Stimulated activated CD8-positive, alpha-beta memory T cell treated with anti-CD3 and anti-CD28 coated beads, Interleukin-12 subunit alpha, Interleukin-12 subunit beta, amount 100 ng/mL, for 24 hours (primary cell): ENCODE measurements around the gene UNC79.

ENCODE experiments used
- DNase-seq: peaks from one replicate; pipeline ENCODE4 v3.0.0-alpha.2; 2020; ENCODE audit errors: extremely low read depth

UNC79 gene

DNA sequence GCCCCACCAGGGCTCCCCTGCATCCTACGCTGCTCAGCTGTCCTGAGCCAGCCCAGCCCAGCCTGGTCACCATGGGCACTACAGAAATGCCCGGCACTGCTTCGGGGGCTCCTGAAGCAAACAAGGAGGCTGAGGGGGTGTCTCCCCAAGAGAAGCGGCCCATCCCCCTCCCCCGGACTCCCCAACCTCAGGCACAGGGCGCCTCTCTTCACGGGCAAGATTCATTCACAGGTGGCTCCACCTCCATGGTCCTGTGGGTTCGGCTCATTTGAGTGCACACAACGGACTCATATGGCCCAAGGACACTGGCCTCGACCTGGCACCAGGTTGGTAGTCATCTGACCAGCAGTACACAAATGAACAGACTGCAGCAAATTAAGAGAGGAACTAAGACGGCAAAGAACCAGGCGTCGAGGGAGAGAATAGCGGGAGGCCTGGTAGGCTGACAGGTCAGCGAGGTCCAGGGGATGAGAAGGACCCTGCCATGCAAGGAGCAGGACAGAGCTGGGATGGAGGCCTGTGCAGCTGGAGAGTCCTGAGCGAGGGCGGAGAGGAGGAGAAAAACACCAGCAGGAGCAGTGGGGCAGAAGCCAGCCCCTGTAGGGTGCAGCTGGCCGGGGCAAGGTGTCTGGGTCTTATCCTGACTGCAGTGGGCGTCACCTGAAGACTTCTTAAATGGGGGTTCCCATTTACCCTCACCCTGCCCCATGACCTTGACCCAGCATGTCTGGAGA is 297.3 kb downstream of the UNC79 start:
- DNase-seq: no peak

DNA sequence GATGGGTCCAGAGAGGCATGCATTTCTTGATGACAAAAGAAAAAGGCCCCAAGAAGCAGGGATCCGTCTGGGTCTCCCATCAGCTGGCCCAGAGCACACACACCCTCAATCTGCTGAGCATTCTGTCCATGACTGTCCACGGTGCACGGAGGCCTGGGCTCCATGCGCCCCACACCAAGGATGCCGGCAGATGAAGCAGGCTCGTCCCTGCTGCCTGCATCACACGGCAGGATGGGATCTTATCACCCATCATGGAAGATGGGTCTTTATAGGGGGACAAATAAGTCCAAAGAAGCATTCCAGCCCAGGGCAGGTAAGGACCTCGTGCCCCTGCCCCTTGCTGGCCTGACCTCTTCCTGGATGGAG is 297.9 kb downstream of the UNC79 start:
- DNase-seq: no peak

DNA sequence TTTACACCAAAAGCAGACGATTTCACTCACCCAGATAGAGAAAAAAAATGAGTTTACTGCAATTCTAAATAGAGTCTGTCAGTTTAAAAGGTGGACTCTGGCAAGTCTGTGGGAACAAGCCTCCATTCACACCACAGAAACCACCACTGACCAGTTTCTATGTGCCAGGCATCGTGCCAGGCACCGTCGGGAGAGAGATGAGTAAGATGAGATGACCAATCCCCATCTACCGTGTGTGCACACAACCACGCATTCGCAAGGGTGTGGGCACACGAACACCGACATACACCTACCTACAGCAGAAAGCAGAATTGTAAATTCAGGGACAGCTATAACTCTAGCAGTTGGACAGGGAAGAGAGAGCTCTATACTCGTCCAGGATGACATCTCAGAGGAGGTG is 299.3 kb downstream of the UNC79 start:
- no peak for DNase-seq

DNA sequence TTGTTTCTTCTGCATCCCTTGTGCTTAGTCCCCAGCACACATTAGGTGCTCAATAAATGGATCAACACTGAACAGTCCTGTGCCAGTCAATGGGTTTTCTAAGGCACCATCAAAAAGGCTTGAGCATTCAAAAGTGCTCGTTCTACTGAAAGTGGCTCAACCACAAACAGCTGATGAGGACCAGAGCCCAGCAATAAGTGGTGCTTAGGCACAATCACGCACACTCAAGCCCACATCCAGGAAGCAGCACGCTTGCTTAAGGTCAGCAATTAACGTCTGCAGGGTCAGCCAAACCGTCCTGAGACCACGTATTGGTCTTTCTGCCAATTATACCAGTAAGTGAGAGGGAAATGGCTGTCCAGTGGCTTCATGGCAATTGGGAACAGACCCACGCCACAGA is 301.0 kb downstream of the UNC79 start:
- DNase-seq: no peak

DNA sequence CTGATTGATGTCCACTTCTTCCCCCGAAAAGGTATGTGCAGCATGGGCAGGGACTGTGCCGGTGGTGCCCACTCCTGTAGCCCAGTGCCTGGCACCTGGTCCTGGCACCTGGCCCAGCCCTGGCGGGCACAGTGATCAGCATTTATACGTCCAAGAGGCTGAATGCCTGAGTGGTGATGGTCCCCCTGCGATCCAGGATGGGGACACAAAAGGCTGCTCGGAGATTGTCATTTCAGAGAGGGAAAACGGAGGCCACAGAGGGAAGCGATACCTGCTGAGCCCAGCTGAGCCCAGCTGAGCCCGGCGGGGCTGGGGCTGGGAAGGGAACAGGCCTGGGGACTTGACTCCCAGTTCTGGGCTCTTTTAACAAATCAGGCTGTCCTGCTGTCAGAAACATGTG is 301.8 kb downstream of the UNC79 start:
- no peak for DNase-seq

DNA sequence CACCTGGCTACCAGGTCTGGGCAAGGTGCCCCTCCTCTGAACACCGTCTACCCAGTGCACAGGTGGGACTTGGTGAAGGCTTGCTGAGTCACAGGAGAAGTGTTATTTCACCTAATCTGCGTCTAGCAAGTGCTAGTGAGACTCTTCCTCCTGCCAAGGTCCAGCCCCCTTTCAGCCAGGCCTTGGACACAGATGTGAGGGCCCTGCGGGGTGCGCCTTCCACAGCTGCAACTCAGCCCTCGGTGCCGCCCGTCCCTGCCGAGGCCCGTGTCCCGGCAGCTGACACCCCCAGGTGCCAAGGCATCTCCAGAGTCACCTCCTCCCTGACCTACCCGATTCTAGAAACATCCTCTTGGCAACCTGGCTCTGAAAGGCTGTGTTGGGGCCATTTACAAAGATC is 302.5 kb downstream of the UNC79 start:
- no peak for DNase-seq

DNA sequence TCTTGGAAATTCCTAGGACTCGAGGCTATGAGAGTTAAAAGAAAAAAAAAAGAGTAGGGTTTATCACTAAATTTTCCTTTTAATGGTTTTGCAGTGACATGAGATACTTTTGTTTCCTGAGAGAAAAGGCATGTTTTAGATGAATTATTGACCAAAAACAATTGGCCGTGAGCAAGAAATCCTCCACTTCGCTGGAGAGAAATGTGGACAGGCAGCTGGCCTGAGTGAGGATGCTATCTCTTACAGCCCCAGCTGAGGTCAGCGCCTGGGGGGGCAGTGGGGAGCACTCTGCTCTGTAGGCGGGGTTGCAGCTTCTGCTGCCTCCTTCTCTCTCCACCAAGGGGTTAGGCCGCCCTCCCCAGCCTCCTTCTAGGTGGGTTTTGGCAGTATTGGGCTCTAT is 302.9 kb downstream of the UNC79 start:
- DNase-seq: no peak

DNA sequence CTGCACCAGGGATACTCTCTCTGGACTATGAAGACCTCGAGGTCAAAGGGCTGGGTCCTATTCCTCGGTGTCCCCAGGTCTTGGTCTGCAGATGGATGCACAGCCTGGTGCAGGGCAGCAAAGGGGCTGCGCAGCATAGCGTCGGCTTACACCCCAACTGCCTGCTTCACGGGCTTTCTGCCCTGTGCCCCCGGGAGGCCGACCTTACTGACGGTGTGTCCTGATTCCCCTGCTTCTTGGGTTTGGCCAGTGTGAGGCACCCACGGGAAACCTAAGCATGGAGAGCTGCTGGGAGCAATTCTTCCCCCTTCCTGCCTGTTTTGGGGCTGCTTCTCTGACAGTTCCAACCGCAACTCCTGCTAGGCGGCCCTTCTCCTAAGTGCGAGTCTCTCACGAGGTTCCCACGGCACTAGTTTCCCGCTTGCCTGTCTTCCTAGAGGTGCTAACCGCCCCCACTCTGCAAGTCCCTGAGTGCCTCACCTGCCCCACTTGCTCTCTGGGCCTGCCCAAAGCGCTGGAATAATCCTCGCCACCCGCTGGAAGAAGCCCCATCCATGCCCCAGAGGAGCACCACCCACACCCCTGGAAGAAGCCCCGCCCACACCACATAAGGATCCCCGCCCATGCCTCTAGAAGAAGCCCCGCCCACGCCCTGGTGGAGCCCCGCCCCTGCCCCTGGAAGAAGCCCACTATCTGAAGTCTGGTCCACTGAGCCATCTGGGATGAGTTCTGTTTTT is 303.5 kb downstream of the UNC79 start:
- no peak for DNase-seq

DNA sequence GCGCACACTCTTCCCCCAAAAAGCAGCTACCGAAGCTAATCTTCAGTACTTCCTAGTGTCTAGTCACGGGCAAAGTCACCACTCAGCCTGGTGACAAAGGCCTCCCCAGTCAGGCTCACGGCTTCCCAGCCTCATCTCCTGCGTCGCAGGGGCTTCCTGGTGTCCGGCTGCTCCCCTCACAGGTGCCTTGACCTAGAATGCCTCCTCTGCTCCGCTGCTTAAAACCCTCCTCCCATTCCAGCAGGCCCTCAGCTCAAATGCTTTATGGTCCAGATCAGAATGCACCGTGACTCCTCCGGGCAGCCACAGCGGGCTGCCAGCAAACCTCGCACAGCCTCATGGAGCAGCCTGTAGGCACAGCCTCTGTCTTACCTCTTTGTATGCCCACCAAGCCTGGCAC is 304.5 kb downstream of the UNC79 start:
- no peak for DNase-seq

DNA sequence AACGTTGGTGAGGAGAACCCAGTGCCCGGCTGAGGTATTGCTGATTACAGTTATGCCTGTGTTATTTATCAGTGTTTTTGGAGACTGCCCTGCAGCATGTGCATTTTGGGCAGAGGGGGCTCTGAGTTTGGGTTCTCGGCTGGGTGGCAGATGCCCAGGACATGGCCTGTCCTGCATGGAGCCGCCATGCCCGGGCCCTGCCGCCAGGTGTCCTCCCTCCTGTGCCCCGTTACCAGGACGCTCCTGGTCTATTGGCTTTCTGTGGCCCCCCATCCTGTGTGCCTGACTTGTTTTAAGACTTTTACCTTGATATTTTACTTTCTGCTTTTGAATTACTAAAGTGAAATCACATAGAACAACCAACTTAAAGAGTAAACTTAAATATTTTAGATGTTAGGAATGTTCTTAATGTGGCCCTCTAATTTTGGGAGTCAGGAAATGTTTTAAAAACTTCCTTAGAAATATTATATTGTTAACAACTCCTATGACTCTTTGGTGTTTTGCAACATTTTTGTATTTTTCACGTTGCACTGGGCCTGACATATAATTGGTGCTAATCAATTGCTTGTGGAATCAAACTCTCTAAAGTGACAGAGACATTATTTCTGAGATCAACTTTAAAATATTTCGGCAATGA is 305.8 kb downstream of the UNC79 start:
- no peak for DNase-seq

DNA sequence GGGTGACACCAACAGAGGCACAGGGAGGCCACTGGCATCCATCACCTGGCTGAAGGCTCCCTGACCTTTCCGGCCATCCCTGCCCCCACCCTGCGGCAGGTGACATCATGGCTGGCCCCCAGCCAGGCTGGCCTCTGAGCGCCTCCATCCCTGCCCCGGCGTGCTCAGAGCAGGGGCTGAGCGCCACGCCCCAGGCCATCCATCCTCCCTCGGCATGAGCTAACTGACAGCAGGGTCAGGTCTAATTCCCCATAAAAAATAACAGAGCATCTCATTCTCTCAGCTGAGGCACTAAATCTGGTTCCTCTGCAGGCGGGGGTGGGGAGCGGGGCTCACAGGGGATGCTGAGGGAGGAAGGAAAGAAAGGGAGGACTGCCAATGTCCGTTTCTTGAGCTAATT is 306.9 kb downstream of the UNC79 start:
- no peak for DNase-seq

DNA sequence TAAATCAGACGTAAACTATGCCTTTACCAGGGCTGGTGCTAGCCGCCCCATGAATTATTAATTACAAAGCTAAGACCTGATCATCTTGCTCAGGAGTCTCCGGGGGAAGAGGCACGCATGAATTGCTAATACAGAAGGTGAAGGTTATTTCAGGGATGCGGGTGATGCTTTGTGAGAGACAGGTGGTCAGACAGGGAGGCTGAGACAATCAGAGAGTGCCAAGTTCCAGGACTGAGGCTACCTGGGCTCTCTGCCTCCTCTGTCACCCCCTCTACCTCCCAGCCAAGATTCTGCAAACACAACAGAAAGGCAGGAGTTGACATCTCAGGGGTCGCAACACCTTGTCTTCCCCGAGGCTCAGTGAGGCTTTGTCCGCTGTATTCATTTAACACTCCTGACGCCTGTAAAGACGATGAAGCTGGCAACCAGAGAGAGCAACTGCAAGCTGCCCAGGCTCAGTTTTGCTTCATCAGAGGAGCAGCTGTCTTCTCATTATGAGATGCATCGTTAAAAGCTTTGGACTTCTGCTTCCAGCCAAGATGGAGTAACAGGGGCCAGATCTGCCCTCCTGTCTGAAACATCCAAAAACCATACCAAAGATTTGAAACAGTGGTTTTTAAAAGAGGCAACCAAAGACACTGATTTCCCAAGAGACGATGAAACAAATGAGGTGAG is 311.0 kb downstream of the UNC79 start:
- no peak for DNase-seq

DNA sequence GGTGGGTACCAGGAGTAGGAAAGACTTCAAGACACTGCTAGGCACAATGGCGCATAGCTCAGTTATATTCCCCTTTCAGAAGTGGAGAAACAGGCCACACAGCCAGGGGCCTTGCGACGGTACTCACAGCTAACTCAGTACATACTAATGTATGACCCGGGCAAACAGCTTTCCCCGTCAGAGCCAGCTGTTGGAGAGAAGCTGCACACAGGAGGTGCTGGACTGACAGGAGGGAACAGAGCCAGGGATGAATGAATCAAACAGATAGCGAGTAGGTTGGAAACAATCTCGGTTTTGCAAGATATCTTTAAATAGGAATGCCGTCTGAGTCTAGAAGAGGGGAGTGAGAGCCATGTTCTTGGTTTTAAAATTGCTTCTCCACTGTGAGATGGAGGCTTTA is 312.0 kb downstream of the UNC79 start:
- DNase-seq: no peak

DNA sequence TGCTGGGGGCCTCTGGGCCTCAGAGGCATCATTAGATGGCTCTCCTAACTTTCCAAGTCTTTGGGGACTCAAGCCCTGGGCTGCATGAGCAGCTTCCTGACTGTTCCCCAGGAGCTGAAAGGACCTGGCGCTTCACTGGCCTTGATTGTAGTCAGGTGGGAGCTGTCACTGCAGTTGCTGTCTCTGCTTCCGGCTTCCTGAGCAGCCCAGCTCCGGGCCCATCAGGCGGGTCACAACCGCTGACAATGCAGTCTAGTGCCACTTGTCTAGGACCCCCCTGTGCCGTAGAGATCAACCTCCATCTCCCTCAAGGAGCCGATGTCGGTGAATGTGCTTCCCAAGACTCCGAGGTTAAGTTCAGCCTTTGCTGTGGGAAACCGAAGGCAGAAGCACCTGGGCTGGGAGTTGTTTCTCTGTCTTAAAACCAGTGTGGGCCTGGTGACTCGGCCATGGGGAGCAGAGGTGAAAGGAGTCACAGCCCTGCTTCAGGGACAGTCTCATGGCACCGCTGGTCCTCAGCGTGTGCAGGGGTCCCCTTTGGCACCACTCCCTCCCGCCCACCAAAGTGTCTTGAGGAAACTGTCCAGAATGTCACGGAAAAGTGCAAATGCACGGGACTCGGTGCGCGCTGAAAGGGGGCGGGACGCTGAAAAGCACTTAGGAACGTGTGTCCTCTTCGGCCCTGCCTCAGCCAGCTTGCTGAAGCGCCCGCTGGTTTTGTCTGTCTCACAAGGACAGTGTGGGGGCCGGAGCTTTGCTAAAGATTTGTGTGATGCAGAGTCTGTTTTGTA is 312.7 kb downstream of the UNC79 start:
- no peak for DNase-seq

DNA sequence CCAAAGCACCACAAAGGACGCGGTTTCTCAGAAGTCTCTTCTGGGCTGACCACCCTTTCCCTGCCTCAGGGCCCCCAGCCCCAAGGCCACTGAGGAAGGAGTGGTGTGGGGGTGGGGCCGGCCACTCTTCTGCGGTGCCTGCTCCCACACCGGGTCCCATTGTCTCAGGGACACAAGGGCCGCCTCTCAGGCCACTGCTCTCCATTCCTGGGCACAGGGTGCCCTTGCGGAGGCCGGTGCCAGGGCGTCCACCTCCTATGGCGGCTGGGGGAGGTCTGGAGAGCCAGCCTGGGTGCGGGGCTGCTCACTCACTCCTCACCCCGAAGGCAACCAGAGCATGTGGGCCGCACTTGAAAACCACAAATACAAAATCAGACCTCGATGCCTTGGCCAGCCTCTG is 313.4 kb downstream of the UNC79 start:
- no peak for DNase-seq

DNA sequence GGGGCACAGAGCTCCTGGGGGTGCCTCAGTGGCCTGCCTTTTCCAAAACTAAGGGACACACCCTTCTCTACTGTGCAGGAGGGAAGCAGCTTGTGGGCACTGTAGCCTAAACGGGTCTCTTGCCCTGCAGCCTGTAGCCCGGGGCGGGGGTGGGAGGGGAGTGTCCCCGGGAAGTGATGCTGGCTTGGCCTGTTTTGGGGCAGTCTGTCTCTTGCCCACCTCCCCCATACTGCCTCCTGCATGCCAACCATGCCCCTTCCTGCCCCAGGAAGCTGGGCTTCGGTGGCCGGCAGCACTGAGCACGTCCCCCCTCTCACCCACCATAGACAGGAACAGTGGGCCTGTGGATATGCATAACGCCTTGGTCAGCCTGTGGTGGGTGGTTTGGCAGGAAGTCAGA is 314.1 kb downstream of the UNC79 start:
- DNase-seq: no peak

DNA sequence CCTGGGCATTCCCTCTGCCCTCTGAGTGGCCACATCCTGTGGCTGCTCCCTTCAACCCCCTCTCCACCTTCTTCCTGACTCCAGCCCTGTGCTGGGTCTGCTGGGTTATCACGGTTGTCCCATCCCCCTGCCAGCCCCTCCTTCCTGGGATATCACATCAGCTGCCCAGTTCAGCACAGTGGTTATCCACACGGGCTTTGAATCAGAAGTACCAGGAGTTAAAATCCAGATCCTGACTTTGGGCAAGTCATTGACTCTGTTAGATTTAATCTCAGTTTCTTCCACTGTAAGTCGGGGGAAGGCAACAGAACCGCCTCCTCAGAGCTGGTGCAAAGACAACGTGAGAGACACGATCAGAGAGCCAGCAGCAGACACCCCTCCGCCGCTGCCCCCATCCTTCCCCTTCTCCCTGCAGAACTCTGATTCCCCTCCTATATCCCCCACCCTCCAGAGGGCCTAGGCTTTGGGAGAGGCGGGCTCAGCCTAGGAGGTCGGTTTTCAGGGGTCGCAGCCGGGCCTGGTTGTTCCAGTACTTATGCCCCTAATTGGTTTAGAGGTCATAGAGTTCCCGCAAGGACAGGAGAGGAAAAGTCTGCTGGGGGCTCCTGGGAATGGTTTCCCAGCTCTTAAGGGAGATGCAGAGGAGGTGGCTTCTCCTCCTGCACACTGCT is 315.0 kb downstream of the UNC79 start:
- DNase-seq: no peak

DNA sequence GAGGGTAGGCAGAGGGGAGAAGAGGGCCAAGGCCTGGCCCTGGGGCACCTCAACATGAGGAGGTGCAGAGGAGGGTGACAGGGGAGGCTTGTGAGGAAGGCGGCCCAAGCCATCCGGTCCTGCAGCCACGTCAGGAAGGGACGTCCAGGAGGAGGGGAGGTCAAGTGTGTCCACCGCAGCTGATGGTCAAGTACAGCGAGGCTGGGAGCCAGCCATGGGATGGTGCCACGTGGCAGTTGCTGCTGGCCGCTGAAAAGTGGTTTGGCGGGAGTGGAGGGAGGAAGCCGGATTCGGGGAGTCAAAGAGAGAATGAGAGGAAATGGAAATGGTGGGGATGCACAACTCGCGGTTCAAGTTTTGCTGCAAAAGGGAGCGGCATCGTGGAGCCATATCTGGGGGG is 316.4 kb downstream of the UNC79 start:
- no peak for DNase-seq

DNA sequence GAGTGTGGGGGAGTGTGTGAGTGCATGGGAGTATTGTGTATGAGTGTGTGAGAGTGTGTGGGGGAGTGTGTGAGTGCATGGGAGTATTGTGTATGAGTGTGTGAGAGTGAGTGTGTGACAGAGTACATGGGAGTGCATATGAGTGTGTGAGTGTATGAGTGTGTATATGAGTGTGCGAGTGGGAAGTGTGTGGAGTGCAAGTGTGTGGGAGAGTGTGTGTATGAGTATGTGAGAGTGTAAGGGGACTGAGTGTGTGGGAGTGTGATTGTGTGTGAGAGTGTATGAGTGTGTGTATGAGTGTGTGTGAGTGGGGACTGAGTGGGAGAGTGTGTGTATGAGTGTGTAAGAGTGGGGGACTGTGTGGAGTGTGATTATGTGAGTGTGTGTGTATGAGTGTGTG is 316.8 kb downstream of the UNC79 start:
- no peak for DNase-seq

DNA sequence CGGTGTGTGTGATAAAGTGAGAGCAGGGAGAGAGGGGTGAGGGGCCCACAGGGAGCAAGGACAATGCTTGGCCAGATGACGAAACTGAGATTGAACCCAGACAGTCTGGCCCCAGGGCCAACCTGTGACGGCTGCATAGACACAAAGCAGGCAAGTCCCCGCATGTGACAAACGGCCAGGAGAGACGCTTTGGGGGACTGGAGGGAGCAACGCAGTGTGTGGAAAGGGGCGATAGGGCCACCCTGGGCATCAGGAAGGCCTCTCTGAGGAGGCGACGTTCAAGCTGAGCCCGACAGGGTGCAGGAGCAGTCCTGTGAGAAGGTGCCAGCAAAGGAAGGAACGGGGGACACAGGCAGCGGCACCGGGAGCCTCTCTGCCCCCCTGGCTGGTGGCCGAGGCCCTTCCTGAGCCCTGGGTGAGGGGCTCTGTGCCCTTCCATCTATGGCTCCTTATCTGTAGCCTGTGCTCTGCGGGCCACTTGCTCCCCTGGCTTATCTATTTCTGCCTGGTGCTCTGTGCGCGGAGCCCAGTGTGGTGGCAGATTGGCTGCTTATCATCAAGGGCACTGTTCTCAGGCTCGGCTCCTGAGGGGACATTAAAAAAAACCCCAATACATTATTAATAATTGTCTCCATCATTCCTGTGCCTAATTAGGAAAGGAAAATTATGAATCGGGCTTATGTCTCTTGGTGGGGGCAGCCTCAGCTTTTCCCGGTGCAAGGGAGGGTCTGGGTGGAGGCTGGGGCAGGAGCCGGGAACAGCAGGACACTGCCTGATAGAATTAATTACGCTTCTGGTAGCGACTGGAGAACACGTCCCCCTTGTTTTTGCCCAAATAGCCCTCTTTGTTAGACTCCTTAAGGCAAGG is 317.7 kb downstream of the UNC79 start:
- no peak for DNase-seq
